HepG2 (cell line): ENCODE data around the gene ZDHHC7. TPM values are rescaled to one million over a fixed set of nuclear protein-coding genes. Genes with fewer than 3 reads are reported as not detected.

Source experiments
- DNMT1 ChIP-seq: sonication (generic); formaldehyde crosslinking; IDR thresholded peaks from 2 replicates; pipeline ENCODE4 v1.5.1; 2020; ENCODE audit warnings: mild to moderate bottlenecking, missing genetic modification reagents
- ELK4 ChIP-seq: sonication (generic); formaldehyde crosslinking; IDR thresholded peaks from 2 replicates; pipeline ENCODE4 v1.9.0; 2021; ENCODE audit warnings: missing genetic modification reagents, borderline replicate concordance
- GATAD1 ChIP-seq: IDR thresholded peaks from 2 replicates; pipeline ENCODE4 v1.6.1; 2016; ENCODE audit warnings: missing genetic modification reagents, missing compliant biosample characterization
- HOXA3 ChIP-seq: sonication (generic); formaldehyde crosslinking; IDR thresholded peaks from 2 replicates; pipeline ENCODE4 v1.5.0; 2020; ENCODE audit warnings: missing genetic modification reagents
- MLLT10 ChIP-seq: sonication (generic); formaldehyde crosslinking; IDR thresholded peaks from 2 replicates; pipeline ENCODE4 v1.4.0; 2020; ENCODE audit warnings: missing genetic modification reagents
- NBN ChIP-seq: fragments of 450-650 bp; conservative IDR thresholded peaks from 2 replicates; pipeline ENCODE4 v1.6.1; 2017
- RCOR2 ChIP-seq: IDR thresholded peaks from 2 replicates; pipeline ENCODE4 v1.6.1; 2016; ENCODE audit warnings: missing biosample characterization, missing genetic modification reagents
- SALL1 ChIP-seq: sonication (generic); formaldehyde crosslinking; IDR thresholded peaks from 2 replicates; pipeline ENCODE4 v1.8.0; 2022; ENCODE audit warnings: mild to moderate bottlenecking, missing genetic modification reagents
- SMAD1 ChIP-seq: sonication (generic); formaldehyde crosslinking; IDR thresholded peaks from 2 replicates; pipeline ENCODE4 v1.4.0; 2020; ENCODE audit warnings: missing genetic modification reagents, low read depth, mild to moderate bottlenecking, borderline replicate concordance
- SNAI1 ChIP-seq: sonication (generic); formaldehyde crosslinking; IDR thresholded peaks from 2 replicates; pipeline ENCODE4 v1.5.0; 2020; ENCODE audit warnings: mild to moderate bottlenecking, missing genetic modification reagents, borderline replicate concordance
- SNAPC2 ChIP-seq: sonication (generic); formaldehyde crosslinking; IDR thresholded peaks from 2 replicates; pipeline ENCODE4 v1.8.1; 2022; ENCODE audit warnings: mild to moderate bottlenecking, missing genetic modification reagents
- SPEN ChIP-seq: sonication (generic); formaldehyde crosslinking; IDR thresholded peaks from 2 replicates; pipeline ENCODE4 v1.5.1; 2020; ENCODE audit warnings: low read depth, mild to moderate bottlenecking, missing genetic modification reagents
- WIZ ChIP-seq: sonication (generic); formaldehyde crosslinking; IDR thresholded peaks from 2 replicates; pipeline ENCODE4 v1.5.1; 2020; ENCODE audit warnings: mild to moderate bottlenecking, missing genetic modification reagents
- ZFP90 ChIP-seq: sonication (generic); formaldehyde crosslinking; IDR thresholded peaks from 2 replicates; pipeline ENCODE4 v1.8.0; 2022; ENCODE audit warnings: missing genetic modification reagents, mild to moderate bottlenecking, inconsistent platforms, borderline replicate concordance
- ZNF296 ChIP-seq: sonication (generic); formaldehyde crosslinking; conservative IDR thresholded peaks from 2 replicates; pipeline ENCODE4 v1.5.0; 2020; ENCODE audit warnings: mild to moderate bottlenecking, missing genetic modification reagents
- ZNF382 ChIP-seq: sonication (generic); formaldehyde crosslinking; IDR thresholded peaks from 2 replicates; pipeline ENCODE4 v1.5.0; 2020; ENCODE audit warnings: missing genetic modification reagents, mild to moderate bottlenecking, borderline replicate concordance
- ZNF558 ChIP-seq: sonication (generic); formaldehyde crosslinking; IDR thresholded peaks from 2 replicates; pipeline ENCODE4 v1.9.0; 2022; ENCODE audit warnings: mild to moderate bottlenecking, missing genetic modification reagents, borderline replicate concordance
- ZNF687 ChIP-seq: sonication (generic); formaldehyde crosslinking; IDR thresholded peaks from 2 replicates; pipeline ENCODE4 v1.5.1; 2020; ENCODE audit warnings: mild to moderate bottlenecking, missing genetic modification reagents, moderate library complexity
- ZNF784 ChIP-seq: sonication (generic); formaldehyde crosslinking; IDR thresholded peaks from 2 replicates; pipeline ENCODE4 v1.5.1; 2020; ENCODE audit warnings: missing genetic modification reagents, mild to moderate bottlenecking, borderline replicate concordance
- polyA plus RNA-seq, 8 experiments: library from polyadenylated mRNA; depleted of rRNA in 3 of 8; stranded (reverse) in 7 of 8; unstranded in 1 of 8; fragments of >200 nt; fragmentation: Illumina TruSeq in 4 of 8; extraction: Trizol in 4 of 8; gene quantifications; 2 replicates each; pipeline versions ENCODE4 v1.2.1 to v1.2.3, GENCODE V29; 2011 to 2016; ENCODE audit warnings: low read depth in 4 of 8, missing spikeins in 1 of 8, mixed read lengths in 1 of 8; ENCODE audit not compliant: insufficient read depth in 1 of 8
- total RNA-seq, 5 experiments: library from RNA; depleted of rRNA; stranded (reverse); fragments of >200 nt; fragmentation: Illumina TruSeq; extraction: Trizol; gene quantifications; 2 replicates each; pipeline ENCODE4 v1.2.3, GENCODE V29; 2016; ENCODE audit warnings: low read depth in 1 of 5
- TF ChIP-seq, protein P1 (sequence below): sonication (generic); formaldehyde crosslinking; IDR thresholded peaks from 2 replicates; pipeline ENCODE4; 2020; ENCODE audit warnings: missing genetic modification reagents, mild to moderate bottlenecking, borderline replicate concordance

ZDHHC7 gene
- total and polyA plus RNA-seq, 2 of the 13 experiments (the other 11 are each of a cell fraction or from before 2014, with no cell fraction given): 46.8 to 67.6 TPM

- peak; percentile 65 for TF ChIP-seq ZNF687 (CRISPR knock-in tag)
- TF ChIP-seq SNAI1 (CRISPR knock-in tag): no peak
- 0 out of 2 replicates have a peak, but pooled peaks have one; percentile 52 for TF ChIP-seq WIZ
- peak; percentile 54; the same call in 1 of the 2 replicates for TF ChIP-seq SMAD1 (CRISPR knock-in tag)
- TF ChIP-seq DNMT1: no peak
- TF ChIP-seq HOXA3: peak; percentile 32; the same call in 1 of the 2 replicates
- peak; percentile 57; the same call in 1 of the 2 replicates for TF ChIP-seq SALL1 (CRISPR knock-in tag)
- TF ChIP-seq SNAPC2: no peak
- no peak for TF ChIP-seq NBN
- TF ChIP-seq MLLT10 (CRISPR knock-in tag): no peak
- no peak for TF ChIP-seq ZNF784 (CRISPR knock-in tag)
- no peak for TF ChIP-seq ZNF382 (CRISPR knock-in tag)
- 0 out of 2 replicates have a peak, but pooled peaks have one; percentile 40 for TF ChIP-seq ZNF558 (CRISPR knock-in tag)
- TF ChIP-seq SPEN: peak; percentile 65; the same call in 1 of the 2 replicates
- TF ChIP-seq ELK4 (CRISPR knock-in tag): no peak
- TF ChIP-seq ZFP90: 0 out of 2 replicates have a peak, but pooled peaks have one; percentile 59
- TF ChIP-seq ZNF296 (CRISPR knock-in tag): no peak
- no peak for TF ChIP-seq RCOR2 (CRISPR knock-in tag)
- TF ChIP-seq GATAD1 (CRISPR knock-in tag): no peak
- TF ChIP-seq, protein P1, sequence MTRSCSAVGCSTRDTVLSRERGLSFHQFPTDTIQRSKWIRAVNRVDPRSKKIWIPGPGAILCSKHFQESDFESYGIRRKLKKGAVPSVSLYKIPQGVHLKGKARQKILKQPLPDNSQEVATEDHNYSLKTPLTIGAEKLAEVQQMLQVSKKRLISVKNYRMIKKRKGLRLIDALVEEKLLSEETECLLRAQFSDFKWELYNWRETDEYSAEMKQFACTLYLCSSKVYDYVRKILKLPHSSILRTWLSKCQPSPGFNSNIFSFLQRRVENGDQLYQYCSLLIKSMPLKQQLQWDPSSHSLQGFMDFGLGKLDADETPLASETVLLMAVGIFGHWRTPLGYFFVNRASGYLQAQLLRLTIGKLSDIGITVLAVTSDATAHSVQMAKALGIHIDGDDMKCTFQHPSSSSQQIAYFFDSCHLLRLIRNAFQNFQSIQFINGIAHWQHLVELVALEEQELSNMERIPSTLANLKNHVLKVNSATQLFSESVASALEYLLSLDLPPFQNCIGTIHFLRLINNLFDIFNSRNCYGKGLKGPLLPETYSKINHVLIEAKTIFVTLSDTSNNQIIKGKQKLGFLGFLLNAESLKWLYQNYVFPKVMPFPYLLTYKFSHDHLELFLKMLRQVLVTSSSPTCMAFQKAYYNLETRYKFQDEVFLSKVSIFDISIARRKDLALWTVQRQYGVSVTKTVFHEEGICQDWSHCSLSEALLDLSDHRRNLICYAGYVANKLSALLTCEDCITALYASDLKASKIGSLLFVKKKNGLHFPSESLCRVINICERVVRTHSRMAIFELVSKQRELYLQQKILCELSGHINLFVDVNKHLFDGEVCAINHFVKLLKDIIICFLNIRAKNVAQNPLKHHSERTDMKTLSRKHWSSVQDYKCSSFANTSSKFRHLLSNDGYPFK: peak; percentile 50; the same call in 1 of the 2 replicates
Observed at GRCh38 chr16:84970447-84971127, 40.7 kb downstream of the ZDHHC7 start (continued).
